ENCODE measurements around the gene SPATC1L. TPM values are rescaled to one million over a fixed set of nuclear protein-coding genes. Genes with fewer than 3 reads are reported as not detected.

SPATC1L gene
- total RNA-seq, 2 donors from 2014 or later, result 29.5 to 31.9 TPM

DNA sequence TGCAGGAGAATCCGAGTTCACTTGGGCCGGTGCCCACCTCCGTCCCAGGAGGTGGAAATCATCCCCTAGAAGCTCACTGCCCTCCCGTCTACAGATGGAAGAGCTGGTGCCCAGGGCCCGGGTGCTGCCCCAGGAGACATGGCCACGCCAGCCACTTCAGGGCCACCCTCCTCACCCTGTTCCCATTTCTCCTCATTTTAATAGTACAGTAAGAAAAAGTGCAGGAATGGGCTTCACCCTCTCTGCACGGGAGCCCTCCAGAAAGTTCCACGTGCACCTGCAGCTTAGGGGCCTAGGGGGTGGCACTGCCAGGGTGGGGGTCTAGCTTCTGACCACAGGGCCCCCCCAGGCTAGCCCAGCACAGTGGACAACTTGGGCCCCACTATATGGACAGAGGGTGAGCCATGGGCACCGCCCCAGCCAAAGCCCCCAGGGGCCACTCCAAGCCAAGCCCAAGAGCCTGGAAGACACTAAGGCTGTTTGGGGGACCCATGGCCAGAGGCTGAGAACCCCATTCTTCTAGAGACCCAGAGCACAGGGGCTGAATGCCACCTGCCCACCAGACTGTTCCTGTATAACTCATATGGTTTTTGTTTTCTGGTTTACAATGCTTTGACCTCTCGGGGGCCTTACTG lies 25.5 kb downstream of the SPATC1L start:
- H3K27ac Mint-ChIP-seq, result no peak overlapping the region

GRCh38 chr21:46157987-46158451 lies 26.2 kb downstream of the SPATC1L start:
- no peak for DNase-seq
- H3K27ac Mint-ChIP-seq, result no peak overlapping the region
- peaks cover 8% of the 10 kb centered on the region for H3K4me1 ChIP-seq (ENCODE audit: control insufficient read depth, insufficient read depth, low read length)
- TF ChIP-seq CTCF (conservative IDR thresholded peaks at IDR 0.05), result no peak
- no peaks in the 10 kb centered on the region for H3K27me3 Mint-ChIP-seq (ENCODE audit: insufficient read depth)
- no peaks in the 10 kb centered on the region for H3K27me3 ChIP-seq (ENCODE audit: control insufficient read depth, insufficient read depth, low read length, poor library complexity, severe bottlenecking)
- H3K4me3 ChIP-seq (ENCODE audit: low read length), result no peak overlapping the region
- peaks cover 19% of the 10 kb centered on the region for H3K36me3 Mint-ChIP-seq (ENCODE audit: low read depth)
- peaks cover 6% of the 10 kb centered on the region for H3K36me3 ChIP-seq (ENCODE audit: control insufficient read depth, insufficient read depth, low read length)
- no peak overlapping the region for H3K27ac ChIP-seq (ENCODE audit: low read depth, low read length)
- no peaks in the 10 kb centered on the region for H3K4me1 Mint-ChIP-seq
- 92 to 97% methylated on average over 14 to 15 of the region's 15 CpGs for WGBS, 2 experiments (ENCODE audit: insufficient coverage in 1 of 2, insufficient read length in 1 of 2)
- no peaks in the 10 kb centered on the region for H3K9me3 ChIP-seq (ENCODE audit: control insufficient read depth, low read length)
- H3K9me3 Mint-ChIP-seq, result peaks cover 19% of the 10 kb centered on the region
- H3K9ac ChIP-seq (ENCODE audit: extremely low read depth, low read length, poor library complexity, severe bottlenecking), result no peak overlapping the region
- no peak overlapping the region for H3K4me3 Mint-ChIP-seq

More for the DNA sequence above, 25.5 kb downstream of the SPATC1L start:
- H3K4me3 ChIP-seq (ENCODE audit: low read length), result no peak overlapping the region
- H3K4me3 Mint-ChIP-seq, result no peak overlapping the region
- peaks cover 6% of the 10 kb centered on the region for H3K36me3 ChIP-seq (ENCODE audit: control insufficient read depth, insufficient read depth, low read length)
- 91 to 100% methylated on average over 7 to 10 of the region's 10 CpGs for WGBS, 2 experiments (ENCODE audit: insufficient coverage in 1 of 2, insufficient read length in 1 of 2)
- no peak overlapping the region for H3K9ac ChIP-seq (ENCODE audit: extremely low read depth, low read length, poor library complexity, severe bottlenecking)
- H3K9me3 Mint-ChIP-seq, result peaks cover 19% of the 10 kb centered on the region
- H3K9me3 ChIP-seq (ENCODE audit: control insufficient read depth, low read length), result no peaks in the 10 kb centered on the region
- H3K27ac ChIP-seq (ENCODE audit: low read depth, low read length), result no peak overlapping the region
- no peak for TF ChIP-seq CTCF (conservative IDR thresholded peaks at IDR 0.05)
- H3K27me3 Mint-ChIP-seq (ENCODE audit: insufficient read depth), result no peaks in the 10 kb centered on the region
- H3K36me3 Mint-ChIP-seq (ENCODE audit: low read depth), result peaks cover 24% of the 10 kb centered on the region
- peaks cover under 1% of the 10 kb centered on the region for H3K4me1 ChIP-seq (ENCODE audit: control insufficient read depth, insufficient read depth, low read length)
- H3K4me1 Mint-ChIP-seq, result no peaks in the 10 kb centered on the region
- DNase-seq, result no peak
- H3K27me3 ChIP-seq (ENCODE audit: control insufficient read depth, insufficient read depth, low read length, poor library complexity, severe bottlenecking), result no peaks in the 10 kb centered on the region

DNA sequence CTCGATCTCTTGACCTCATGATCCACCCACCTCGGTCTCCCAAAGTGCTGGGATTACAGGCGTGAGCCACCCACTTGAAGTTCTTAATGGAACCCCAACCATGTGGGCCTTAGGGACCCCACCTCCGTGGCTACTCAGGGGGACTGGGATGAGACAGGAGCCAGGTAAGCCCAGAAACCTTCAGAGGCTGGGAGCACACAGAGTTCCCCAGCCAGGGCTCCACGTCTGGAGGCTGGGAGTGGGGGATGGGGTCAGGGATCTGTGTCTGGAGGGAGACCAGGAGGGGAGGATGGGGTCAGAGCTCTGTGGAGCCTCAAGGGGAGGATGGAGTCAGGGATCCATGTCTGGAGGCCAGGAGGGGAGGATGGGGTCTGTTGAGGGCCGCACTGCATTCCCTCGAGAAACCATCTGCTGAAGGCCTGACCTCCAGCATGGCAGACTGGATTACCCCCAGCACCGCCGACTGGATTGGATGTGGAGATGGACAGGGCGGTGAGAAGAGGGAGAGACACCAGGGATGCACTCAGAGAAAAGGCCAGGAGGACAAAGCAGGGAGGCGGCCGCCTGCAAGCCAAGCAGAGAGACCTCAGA lies 26.8 kb downstream of the SPATC1L start:
- H3K27ac Mint-ChIP-seq, result no peak overlapping the region
- Histone ChIP-seq H3K9ac (ENCODE audit: extremely low read depth, low read length, poor library complexity, severe bottlenecking) (no peak overlapping the region), H3K9me3 (ENCODE audit: control insufficient read depth, low read length) (no peaks in the 10 kb centered on the region)

More for the DNA sequence above, 26.8 kb downstream of the SPATC1L start:
- H3K27ac ChIP-seq (ENCODE audit: low read depth, low read length), result no peak overlapping the region
- no peaks in the 10 kb centered on the region for H3K27me3 ChIP-seq (ENCODE audit: control insufficient read depth, insufficient read depth, low read length, poor library complexity, severe bottlenecking)
- H3K4me3 Mint-ChIP-seq, result no peak overlapping the region
- no peak overlapping the region for H3K4me3 ChIP-seq (ENCODE audit: low read length)
- TF ChIP-seq CTCF (conservative IDR thresholded peaks at IDR 0.05), result no peak
- WGBS, 2 experiments (ENCODE audit: insufficient coverage in 1 of 2, insufficient read length in 1 of 2), result 92 to 95% methylated on average over 7 to 12 of the region's 12 CpGs
- peaks cover 15% of the 10 kb centered on the region for H3K9me3 Mint-ChIP-seq
- peaks cover 2% of the 10 kb centered on the region for H3K4me1 Mint-ChIP-seq
- peaks cover 13% of the 10 kb centered on the region for H3K36me3 Mint-ChIP-seq (ENCODE audit: low read depth)
- no peak for DNase-seq
- peaks cover 6% of the 10 kb centered on the region for H3K36me3 ChIP-seq (ENCODE audit: control insufficient read depth, insufficient read depth, low read length)
- H3K4me1 ChIP-seq (ENCODE audit: control insufficient read depth, insufficient read depth, low read length), result peaks cover 9% of the 10 kb centered on the region
- no peaks in the 10 kb centered on the region for H3K27me3 Mint-ChIP-seq (ENCODE audit: insufficient read depth)
